ENCODE data around the gene RBM7.

DNA sequence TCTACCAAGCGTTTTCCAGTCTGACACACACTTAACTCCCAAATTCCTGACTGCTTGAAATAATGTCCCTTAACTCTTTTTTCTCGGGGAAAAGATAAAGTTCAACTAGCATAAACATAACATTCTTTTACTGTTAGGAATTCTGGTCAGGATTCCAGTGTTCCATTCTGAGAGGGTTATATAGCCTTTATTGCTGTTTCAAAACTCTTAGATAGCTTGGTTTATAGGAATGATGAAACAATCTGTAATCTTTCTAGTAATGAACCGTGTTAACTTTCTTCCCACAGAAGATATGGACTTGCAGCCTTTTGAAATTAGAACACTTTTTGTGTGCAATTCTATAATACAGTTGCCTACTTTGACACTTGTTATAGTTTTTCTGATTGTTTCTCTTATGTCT lies 47.4 kb downstream of the RBM7 start:
- TF ChIP-seq EZH2phosphoT487 (IDR thresholded peaks at IDR 0.05; ENCODE audit: insufficient read depth, low read depth) (no peak), EZH2 (IDR thresholded peaks at IDR 0.05; ENCODE audit: insufficient read depth, poor library complexity, severe bottlenecking) (no peak)

All from GM23248 (cell line).